Activated CD4-positive, alpha-beta T cell treated with anti-CD3 and anti-CD28 coated beads, Interleukin-2, amount 50 U/mL, for 24 hours (primary cell): ENCODE results near the gene PPARGC1A.

ENCODE experiments used
- DNase-seq, 2 donors: peaks; one replicate each; pipeline ENCODE4 v3.0.0-alpha.2; 2020; ENCODE audit warnings: low read depth in 1 of 2, low spot score in 1 of 2

Gene PPARGC1A

GRCh38 chr4:23889814-23890341 is at the start of gene PPARGC1A:
TSS of gene PPARGC1A (minus strand) at chr4:23890047. CDS start at chr4:23889957, 90 bp downstream.
- no peak for DNase-seq

- DNase-seq: no peak
Observed at GRCh38 chr4:23938796-23939195, 48.9 kb upstream of the PPARGC1A start.

GRCh38 chr4:23937173-23937572 is 47.3 kb upstream of the PPARGC1A start:
- DNase-seq: no peak

- DNase-seq: no peak
Observed at GRCh38 chr4:23934915-23935314, 45.1 kb upstream of the PPARGC1A start.

GRCh38 chr4:23934223-23934622 is 44.4 kb upstream of the PPARGC1A start:
- DNase-seq: no peak

GRCh38 chr4:23932901-23933308 is 43.1 kb upstream of the PPARGC1A start:
- DNase-seq: no peak

- DNase-seq: no peak
Observed at GRCh38 chr4:23932186-23932585, 42.3 kb upstream of the PPARGC1A start.

GRCh38 chr4:23931489-23931830 is 41.6 kb upstream of the PPARGC1A start:
- no peak for DNase-seq

- no peak for DNase-seq
Observed at GRCh38 chr4:23930750-23931488, 41.1 kb upstream of the PPARGC1A start.

GRCh38 chr4:23929248-23929647 is 39.4 kb upstream of the PPARGC1A start:
- DNase-seq: no peak

GRCh38 chr4:23924556-23924955 is 34.7 kb upstream of the PPARGC1A start:
- no peak for DNase-seq

- no peak for DNase-seq
Observed at GRCh38 chr4:23923840-23924239, 34.0 kb upstream of the PPARGC1A start.

GRCh38 chr4:23923141-23923540 is 33.3 kb upstream of the PPARGC1A start:
- DNase-seq: no peak

- no peak for DNase-seq
Observed at GRCh38 chr4:23922541-23923111, 32.8 kb upstream of the PPARGC1A start.

GRCh38 chr4:23922013-23922412 is 32.2 kb upstream of the PPARGC1A start:
- no peak for DNase-seq

- no peak for DNase-seq
Observed at GRCh38 chr4:23921447-23921845, 31.6 kb upstream of the PPARGC1A start.

GRCh38 chr4:23920716-23921446 is 31.0 kb upstream of the PPARGC1A start:
- no peak for DNase-seq

- no peak for DNase-seq
Observed at GRCh38 chr4:23920296-23920695, 30.4 kb upstream of the PPARGC1A start.

GRCh38 chr4:23916282-23916681 is 26.4 kb upstream of the PPARGC1A start:
- no peak for DNase-seq

- no peak for DNase-seq
Observed at GRCh38 chr4:23915459-23916132, 25.7 kb upstream of the PPARGC1A start.

- no peak for DNase-seq
Observed at GRCh38 chr4:23911675-23912455, 22.0 kb upstream of the PPARGC1A start.
